GM12872 (cell line): Measurements from ENCODE around the gene UBE2U.

Experiments
- TF ChIP-seq, protein P1 (sequence below): IDR thresholded peaks from 3 replicates; pipeline ENCODE4 v1.5.1; 2011; ENCODE audit warnings: low read depth, mild to moderate bottlenecking, low read length, moderate library complexity; ENCODE audit not compliant: insufficient read depth

UBE2U gene

DNA sequence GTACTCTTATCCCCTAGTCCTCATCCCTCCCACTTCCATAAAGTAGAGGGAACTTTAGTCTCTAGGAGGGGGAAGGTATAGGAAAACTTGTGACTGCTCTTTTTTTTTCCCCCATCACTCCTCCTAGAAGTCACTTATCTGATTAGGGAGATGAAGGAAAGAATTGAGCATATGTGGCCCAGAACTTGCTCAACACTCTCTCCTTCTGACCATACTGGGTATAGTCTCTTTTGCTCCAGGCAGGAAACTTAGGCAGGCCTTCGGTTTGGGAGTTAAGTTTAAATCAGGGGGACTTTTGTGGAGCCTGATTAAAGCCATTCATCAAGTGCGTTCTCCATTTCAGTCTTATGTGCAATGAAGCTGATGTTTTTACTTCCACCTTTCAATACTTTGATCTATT, 5.8 kb downstream of the UBE2U start:
- TF ChIP-seq, protein P1, sequence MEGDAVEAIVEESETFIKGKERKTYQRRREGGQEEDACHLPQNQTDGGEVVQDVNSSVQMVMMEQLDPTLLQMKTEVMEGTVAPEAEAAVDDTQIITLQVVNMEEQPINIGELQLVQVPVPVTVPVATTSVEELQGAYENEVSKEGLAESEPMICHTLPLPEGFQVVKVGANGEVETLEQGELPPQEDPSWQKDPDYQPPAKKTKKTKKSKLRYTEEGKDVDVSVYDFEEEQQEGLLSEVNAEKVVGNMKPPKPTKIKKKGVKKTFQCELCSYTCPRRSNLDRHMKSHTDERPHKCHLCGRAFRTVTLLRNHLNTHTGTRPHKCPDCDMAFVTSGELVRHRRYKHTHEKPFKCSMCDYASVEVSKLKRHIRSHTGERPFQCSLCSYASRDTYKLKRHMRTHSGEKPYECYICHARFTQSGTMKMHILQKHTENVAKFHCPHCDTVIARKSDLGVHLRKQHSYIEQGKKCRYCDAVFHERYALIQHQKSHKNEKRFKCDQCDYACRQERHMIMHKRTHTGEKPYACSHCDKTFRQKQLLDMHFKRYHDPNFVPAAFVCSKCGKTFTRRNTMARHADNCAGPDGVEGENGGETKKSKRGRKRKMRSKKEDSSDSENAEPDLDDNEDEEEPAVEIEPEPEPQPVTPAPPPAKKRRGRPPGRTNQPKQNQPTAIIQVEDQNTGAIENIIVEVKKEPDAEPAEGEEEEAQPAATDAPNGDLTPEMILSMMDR: no peak

DNA sequence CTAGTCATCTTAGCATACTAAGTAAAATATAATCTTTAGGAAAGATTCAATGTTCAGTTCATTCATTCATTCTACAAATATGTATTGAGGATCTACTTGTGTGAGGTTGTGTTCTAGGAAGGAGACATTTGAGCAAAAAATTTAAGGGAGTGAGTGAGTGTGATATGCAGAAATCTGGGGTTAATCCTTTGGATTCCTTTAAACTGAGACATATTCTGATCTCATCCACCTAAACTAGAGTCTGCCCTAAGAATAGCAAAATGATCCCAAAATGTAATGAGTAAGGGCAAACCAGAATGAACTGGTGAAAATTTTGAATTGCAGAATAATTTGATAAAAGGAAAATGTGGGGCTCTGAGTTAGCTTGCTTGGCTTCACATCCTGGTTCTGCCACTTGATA, 8.6 kb downstream of the UBE2U start:
- TF ChIP-seq, protein P1: no peak

DNA sequence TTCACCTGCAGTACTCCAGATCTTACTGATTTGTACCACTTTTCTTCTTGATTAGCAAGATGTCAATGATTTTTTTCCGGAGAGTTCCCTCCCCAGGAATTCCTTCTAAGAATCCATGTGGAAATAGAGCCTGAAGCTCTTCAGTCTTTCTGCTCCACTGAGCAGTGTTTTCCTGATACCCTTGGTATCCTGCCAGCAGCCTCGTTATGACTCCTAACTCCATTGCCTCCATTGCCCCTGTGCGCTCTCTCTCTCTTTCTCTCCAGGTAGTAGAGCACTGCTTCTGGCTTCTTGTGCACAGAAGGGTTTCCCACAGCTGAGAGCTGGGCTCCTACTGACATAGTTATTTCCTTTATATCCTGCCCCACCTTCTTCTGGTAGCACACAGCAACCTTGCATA, 12.2 kb downstream of the UBE2U start:
- TF ChIP-seq, protein P1: no peak

DNA sequence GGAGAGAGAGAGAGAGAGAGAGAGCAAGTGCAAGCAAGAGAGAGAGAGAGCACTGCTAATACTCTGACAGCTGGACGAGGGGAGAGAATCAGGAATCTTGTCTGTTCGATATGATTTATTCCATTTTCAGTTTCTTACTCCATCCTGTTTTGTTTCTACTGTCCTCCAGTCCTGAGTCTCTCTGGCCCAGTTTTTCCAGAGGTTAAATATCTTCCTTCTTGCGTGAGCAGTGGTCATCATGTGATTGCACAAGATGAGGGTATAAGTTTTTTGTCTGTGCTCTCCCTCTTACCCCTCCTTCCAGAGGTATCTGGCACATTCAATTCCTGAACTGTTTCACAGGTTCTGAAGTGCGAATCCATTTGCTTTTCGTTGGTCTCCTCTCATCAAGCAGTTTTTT, 16.8 kb downstream of the UBE2U start:
- TF ChIP-seq, protein P1: no peak

GRCh38 chr1:64223329-64224151, 20.1 kb downstream of the UBE2U start:
- TF ChIP-seq, protein P1: no peak

DNA sequence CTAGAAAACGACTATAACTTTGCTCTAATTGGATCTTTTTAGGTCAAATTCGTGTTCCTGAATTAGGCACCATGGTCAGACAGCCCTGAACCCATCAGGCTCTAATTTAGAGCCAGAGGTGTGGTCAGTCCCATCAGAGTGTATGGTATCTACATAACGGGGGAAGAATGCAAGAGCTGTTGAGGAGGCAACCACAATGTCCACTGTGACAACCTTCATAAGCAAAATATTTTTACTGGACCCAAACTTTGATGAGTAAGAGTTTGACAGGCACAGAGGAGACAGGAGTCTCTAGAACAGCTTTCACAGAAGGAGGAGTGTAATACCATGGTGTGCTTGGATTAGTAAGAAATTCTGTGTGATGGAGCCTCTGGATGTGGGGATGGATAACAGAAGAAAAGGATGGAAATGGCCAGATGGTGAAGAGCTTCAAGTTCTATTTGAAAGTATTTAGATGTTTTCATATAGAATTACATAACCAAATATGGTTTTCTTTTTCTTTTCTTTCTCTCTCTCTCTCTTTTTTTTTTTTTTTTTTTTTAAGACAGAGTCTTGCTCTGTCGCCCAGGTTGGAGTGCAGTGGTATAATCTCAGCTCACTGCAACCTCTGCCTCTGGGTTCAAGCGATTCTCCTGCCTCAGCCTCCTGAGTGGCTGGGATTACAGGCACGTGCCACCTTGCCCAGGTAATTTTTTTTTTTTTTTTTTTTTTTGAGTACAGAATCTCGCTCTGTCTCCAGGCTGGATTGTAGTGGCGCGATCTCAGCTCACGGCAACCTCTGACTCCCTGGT, 24.9 kb downstream of the UBE2U start:
- TF ChIP-seq, protein P1: no peak

GRCh38 chr1:64229307-64229706, 25.9 kb downstream of the UBE2U start:
- TF ChIP-seq, protein P1: no peak
